Astrocyte (in vitro differentiated cells and primary cell): ENCODE measurements around the gene PTPRQ. TPM values are rescaled to one million over a fixed set of nuclear protein-coding genes. Genes with fewer than 3 reads are reported as not detected.

Source experiments
- DNase-seq: peaks from one replicate; pipeline ENCODE4 v3.0.0-alpha.2; 2010; ENCODE audit warnings: low read depth
- FAIRE-seq: peaks from 2 replicates; lab custom pipeline; 2011; peaks lifted over from hg19 to GRCh38; lab: Jason Lieb, UNC
- H2AFZ ChIP-seq: 2 replicates; pipeline ENCODE4 v1.6.0; 2012; ENCODE audit warnings: low read depth, low read length, inconsistent platforms
- H3K27ac ChIP-seq: 2 replicates; pipeline ENCODE4 v1.5.1; 2011; ENCODE audit warnings: low read depth, low read length, inconsistent platforms
- H3K27me3 ChIP-seq: 2 replicates; pipeline ENCODE4 v1.6.0; 2011; ENCODE audit warnings: low read length, inconsistent platforms; ENCODE audit not compliant: insufficient read depth
- H3K36me3 ChIP-seq: 2 replicates; pipeline ENCODE4 v1.5.1; 2011; ENCODE audit warnings: low read length, inconsistent platforms; ENCODE audit not compliant: insufficient read depth
- H3K4me1 ChIP-seq: 2 replicates; pipeline ENCODE4 v1.5.1; 2011; ENCODE audit warnings: low read length, inconsistent platforms; ENCODE audit not compliant: insufficient read depth
- H3K4me2 ChIP-seq: 2 replicates; pipeline ENCODE4 v1.6.0; 2012; ENCODE audit warnings: low read length, inconsistent platforms
- H3K4me3 ChIP-seq: 2 replicates; pipeline ENCODE4 v1.5.1; 2011; ENCODE audit warnings: low read depth, mild to moderate bottlenecking, low read length, inconsistent platforms; ENCODE audit not compliant: insufficient read depth
- H3K79me2 ChIP-seq: 2 replicates; pipeline ENCODE4 v1.6.0; 2012; ENCODE audit warnings: mild to moderate bottlenecking, low read length, inconsistent platforms; ENCODE audit not compliant: insufficient read depth
- H3K9ac ChIP-seq: 2 replicates; pipeline ENCODE4 v1.6.0; 2012; ENCODE audit warnings: mild to moderate bottlenecking, low read length, inconsistent platforms
- H3K9me3 ChIP-seq: 2 replicates; pipeline ENCODE4 v1.5.1; 2012; ENCODE audit warnings: low read depth, mild to moderate bottlenecking, low read length, inconsistent platforms; ENCODE audit not compliant: insufficient read depth
- H4K20me1 ChIP-seq: 2 replicates; pipeline ENCODE4 v1.6.0; 2012; ENCODE audit warnings: low read length, inconsistent platforms; ENCODE audit not compliant: insufficient read depth
- H3K27ac Mint-ChIP-seq: one replicate; pipeline ENCODE4 v1.8.0; 2021; ENCODE audit warnings: mild to moderate bottlenecking, mixed read lengths; ENCODE audit not compliant: unreplicated experiment
- H3K27me3 Mint-ChIP-seq: one replicate; pipeline ENCODE4 v1.8.0; 2021; ENCODE audit warnings: low read depth, mixed read lengths; ENCODE audit not compliant: unreplicated experiment
- H3K36me3 Mint-ChIP-seq: one replicate; pipeline ENCODE4 v1.8.0; 2021; ENCODE audit warnings: low read depth, mixed read lengths; ENCODE audit not compliant: unreplicated experiment
- H3K4me1 Mint-ChIP-seq: one replicate; pipeline ENCODE4 v1.8.0; 2021; ENCODE audit warnings: low read depth, mixed read lengths; ENCODE audit not compliant: unreplicated experiment
- H3K4me3 Mint-ChIP-seq: one replicate; pipeline ENCODE4 v1.8.0; 2021; ENCODE audit warnings: mild to moderate bottlenecking, moderate library complexity, mixed read lengths; ENCODE audit not compliant: unreplicated experiment
- H3K9me3 Mint-ChIP-seq: one replicate; pipeline ENCODE4 v1.8.0; 2021; ENCODE audit warnings: mild to moderate bottlenecking, mixed read lengths; ENCODE audit not compliant: unreplicated experiment
- CTCF ChIP-seq: IDR thresholded peaks from 2 replicates; pipeline ENCODE4 v1.5.1; 2011; ENCODE audit warnings: low read depth, mild to moderate bottlenecking, inconsistent platforms, low read length, moderate library complexity; ENCODE audit not compliant: insufficient read depth
- EZH2 ChIP-seq: IDR thresholded peaks from 2 replicates; pipeline ENCODE4 v1.6.1; 2012; ENCODE audit warnings: mild to moderate bottlenecking, low read length, inconsistent platforms; ENCODE audit not compliant: insufficient read depth
- total RNA-seq: library from RNA; stranded (reverse); gene quantifications from 2 replicates; pipeline ENCODE4 v1.2.1, GENCODE V29; 2021

PTPRQ gene
- total RNA-seq, 1 donor from 2014 or later = 0.18 TPM

- DNase-seq = no peak
- no peak overlapping the region for H3K27ac ChIP-seq
- H3K27ac Mint-ChIP-seq = no peak overlapping the region
- H3K36me3 Mint-ChIP-seq = no peaks in the 10 kb centered on the region
- H3K4me1 Mint-ChIP-seq = peaks cover 2% of the 10 kb centered on the region
- H3K9me3 Mint-ChIP-seq = no peaks in the 10 kb centered on the region
- no peak overlapping the region for H2AFZ ChIP-seq
- no peaks in the 10 kb centered on the region for H3K27me3 Mint-ChIP-seq
- no peaks in the 10 kb centered on the region for H3K36me3 ChIP-seq
- TF ChIP-seq EZH2 (no peak), CTCF (no peak)
- no peaks in the 10 kb centered on the region for H3K27me3 ChIP-seq
- H3K4me2 ChIP-seq = no peak overlapping the region
- H3K4me3 ChIP-seq = no peak overlapping the region
- no peaks in the 10 kb centered on the region for H3K79me2 ChIP-seq
- no peaks in the 10 kb centered on the region for H4K20me1 ChIP-seq
- H3K4me1 ChIP-seq = no peaks in the 10 kb centered on the region
- peak; percentile 83 for FAIRE-seq
- H3K4me3 Mint-ChIP-seq = no peak overlapping the region
- H3K9me3 ChIP-seq = no peaks in the 10 kb centered on the region
- H3K9ac ChIP-seq = no peak overlapping the region
Observed at GRCh38 chr12:80504389-80505163, 60.5 kb downstream of the PTPRQ start.

GRCh38 chr12:80509781-80510556, 65.9 kb downstream of the PTPRQ start:
- Histone ChIP-seq H3K79me2 (no peaks in the 10 kb centered on the region), H3K9ac (peak overlapping the region; percentile 0), H4K20me1 (no peaks in the 10 kb centered on the region), H3K27me3 (no peaks in the 10 kb centered on the region), H3K36me3 (no peaks in the 10 kb centered on the region), H3K9me3 (no peaks in the 10 kb centered on the region), H3K4me1 (no peaks in the 10 kb centered on the region), H3K27ac (peak overlapping the region; percentile 68), H3K4me3 (no peak overlapping the region), H3K4me2 (no peak overlapping the region), H2AFZ (no peak overlapping the region)
- Mint-ChIP-seq H3K27ac (no peak overlapping the region), H3K4me3 (no peak overlapping the region), H3K36me3 (peaks cover 2% of the 10 kb centered on the region), H3K4me1 (peaks cover 9% of the 10 kb centered on the region), H3K9me3 (no peaks in the 10 kb centered on the region), H3K27me3 (no peaks in the 10 kb centered on the region)
- no peak for TF ChIP-seq EZH2
- FAIRE-seq (peak; percentile 60), DNase-seq (peak; percentile 69)

GRCh38 chr12:80512781-80513180, 68.7 kb downstream of the PTPRQ start:
- TF ChIP-seq EZH2 (no peak), CTCF (no peak)
- H3K79me2 ChIP-seq = no peaks in the 10 kb centered on the region
- no peak overlapping the region for H2AFZ ChIP-seq
- H3K4me1 Mint-ChIP-seq = peaks cover 9% of the 10 kb centered on the region
- no peaks in the 10 kb centered on the region for H3K36me3 ChIP-seq
- H3K27me3 Mint-ChIP-seq = no peaks in the 10 kb centered on the region
- H3K27ac ChIP-seq = no peak overlapping the region
- H3K9me3 ChIP-seq = no peaks in the 10 kb centered on the region
- H4K20me1 ChIP-seq = no peaks in the 10 kb centered on the region
- H3K4me3 Mint-ChIP-seq = no peak overlapping the region
- no peak overlapping the region for H3K27ac Mint-ChIP-seq
- H3K4me1 ChIP-seq = no peaks in the 10 kb centered on the region
- no peak overlapping the region for H3K9ac ChIP-seq
- H3K4me2 ChIP-seq = no peak overlapping the region
- no peak overlapping the region for H3K4me3 ChIP-seq
- FAIRE-seq (no peak), DNase-seq (no peak)
- peaks cover under 1% of the 10 kb centered on the region for H3K9me3 Mint-ChIP-seq
- H3K27me3 ChIP-seq = no peaks in the 10 kb centered on the region
- peaks cover 2% of the 10 kb centered on the region for H3K36me3 Mint-ChIP-seq
